HG03521 (cell line): Measurements from ENCODE around the gene FAM107B.
A peak's percentile ranks its signal among the peaks of the same experiment; 100 is the strongest.
"Not testable (repeated sequence)": the region's sequence is repeated elsewhere in the genome, so short reads cannot be mapped to it uniquely, and the experiment has no call there.

Experiments used
- ATAC-seq: cut with Tn5 transposase; IDR thresholded peaks from one replicate; pipeline ENCODE4 v1.9.1; 2021; ENCODE audit warnings: mild to moderate bottlenecking, moderate library complexity; ENCODE audit not compliant: unreplicated experiment

FAM107B gene

GRCh38 chr10:14737808-14738545 is 36.7 kb downstream of the FAM107B start:
- ATAC-seq: no peak

GRCh38 chr10:14736600-14737081 is 38.1 kb downstream of the FAM107B start:
- no peak for ATAC-seq

GRCh38 chr10:14736043-14736442 is 38.7 kb downstream of the FAM107B start:
- no peak for ATAC-seq

- ATAC-seq: no peak
Observed at GRCh38 chr10:14731875-14732512, 42.7 kb downstream of the FAM107B start.

- no peak for ATAC-seq
Observed at GRCh38 chr10:14728346-14728745, 46.4 kb downstream of the FAM107B start.

GRCh38 chr10:14727924-14728323 is 46.8 kb downstream of the FAM107B start:
- ATAC-seq: no peak

GRCh38 chr10:14727465-14727864 is 47.2 kb downstream of the FAM107B start:
- no peak for ATAC-seq

- ATAC-seq: no peak
Observed at GRCh38 chr10:14724931-14725330, 49.8 kb downstream of the FAM107B start.

- no peak for ATAC-seq
Observed at GRCh38 chr10:14723052-14723689, 51.5 kb downstream of the FAM107B start.

GRCh38 chr10:14717552-14717951 is 57.1 kb downstream of the FAM107B start:
- ATAC-seq: no peak

GRCh38 chr10:14712991-14713424 is 61.7 kb downstream of the FAM107B start:
- no peak for ATAC-seq

- not testable (repeated sequence) for ATAC-seq
Observed at GRCh38 chr10:14709344-14709743, 65.4 kb downstream of the FAM107B start.

- ATAC-seq: no peak
Observed at GRCh38 chr10:14707481-14707880, 67.2 kb downstream of the FAM107B start.

GRCh38 chr10:14705548-14706230 is 69.0 kb downstream of the FAM107B start:
- ATAC-seq: peak; percentile 51

GRCh38 chr10:14703631-14704001 is 71.1 kb downstream of the FAM107B start:
- no peak for ATAC-seq

- no peak for ATAC-seq
Observed at GRCh38 chr10:14701466-14701865, 73.2 kb downstream of the FAM107B start.

- no peak for ATAC-seq
Observed at GRCh38 chr10:14700546-14700945, 74.2 kb downstream of the FAM107B start.

GRCh38 chr10:14699482-14699881 is 75.2 kb downstream of the FAM107B start:
- no peak for ATAC-seq

- ATAC-seq: no peak
Observed at GRCh38 chr10:14698829-14699170, 75.9 kb downstream of the FAM107B start.

GRCh38 chr10:14698111-14698828 is 76.4 kb downstream of the FAM107B start:
- ATAC-seq: no peak

- no peak for ATAC-seq
Observed at GRCh38 chr10:14697281-14697680, 77.4 kb downstream of the FAM107B start.
